Testis (tissue), 2 donors: ENCODE measurements around the gene TRIM26.

Source experiments
- POLR2A ChIP-seq: fragments of 450-650 bp; IDR thresholded peaks from one replicate; pipeline ENCODE4 v1.6.1; 2017; ENCODE audit warnings: antibody characterized with exemption, mild to moderate bottlenecking, moderate library complexity
- TF ChIP-seq, protein P1 (sequence below), 3 experiments: fragments of 450-650 bp in 2 of 3; fragments of 200-600 bp in 1 of 3; sonication (generic) in 1 of 3; IDR thresholded peaks; one replicate each; pipeline ENCODE4 v1.5.1; 2016 to 2019; ENCODE audit warnings: antibody characterized with exemption in 3 of 3, mild to moderate bottlenecking in 2 of 3, moderate library complexity in 1 of 3

DNA sequence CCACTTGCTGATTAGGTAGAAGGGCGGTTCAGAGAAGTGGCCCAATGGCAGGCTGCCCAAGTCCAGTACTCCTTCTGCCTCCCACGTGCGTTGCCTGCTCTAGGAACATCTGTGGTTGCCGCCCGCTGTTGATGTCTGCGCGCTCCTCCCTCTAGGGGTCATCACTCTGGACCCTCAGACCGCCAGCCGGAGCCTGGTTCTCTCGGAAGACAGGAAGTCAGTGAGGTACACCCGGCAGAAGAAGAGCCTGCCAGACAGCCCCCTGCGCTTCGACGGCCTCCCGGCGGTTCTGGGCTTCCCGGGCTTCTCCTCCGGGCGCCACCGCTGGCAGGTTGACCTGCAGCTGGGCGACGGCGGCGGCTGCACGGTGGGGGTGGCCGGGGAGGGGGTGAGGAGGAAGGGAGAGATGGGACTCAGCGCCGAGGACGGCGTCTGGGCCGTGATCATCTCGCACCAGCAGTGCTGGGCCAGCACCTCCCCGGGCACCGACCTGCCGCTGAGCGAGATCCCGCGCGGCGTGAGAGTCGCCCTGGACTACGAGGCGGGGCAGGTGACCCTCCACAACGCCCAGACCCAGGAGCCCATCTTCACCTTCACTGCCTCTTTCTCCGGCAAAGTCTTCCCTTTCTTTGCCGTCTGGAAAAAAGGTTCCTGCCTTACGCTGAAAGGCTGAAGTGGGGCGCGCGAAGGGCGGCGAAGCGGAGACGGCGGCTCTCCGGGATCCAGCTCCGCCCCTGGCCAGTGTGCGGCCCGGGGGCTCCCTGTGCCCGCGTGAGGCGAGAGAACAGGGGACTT is 41.3 kb downstream of the TRIM26 start:
- TF ChIP-seq, protein P1, sequence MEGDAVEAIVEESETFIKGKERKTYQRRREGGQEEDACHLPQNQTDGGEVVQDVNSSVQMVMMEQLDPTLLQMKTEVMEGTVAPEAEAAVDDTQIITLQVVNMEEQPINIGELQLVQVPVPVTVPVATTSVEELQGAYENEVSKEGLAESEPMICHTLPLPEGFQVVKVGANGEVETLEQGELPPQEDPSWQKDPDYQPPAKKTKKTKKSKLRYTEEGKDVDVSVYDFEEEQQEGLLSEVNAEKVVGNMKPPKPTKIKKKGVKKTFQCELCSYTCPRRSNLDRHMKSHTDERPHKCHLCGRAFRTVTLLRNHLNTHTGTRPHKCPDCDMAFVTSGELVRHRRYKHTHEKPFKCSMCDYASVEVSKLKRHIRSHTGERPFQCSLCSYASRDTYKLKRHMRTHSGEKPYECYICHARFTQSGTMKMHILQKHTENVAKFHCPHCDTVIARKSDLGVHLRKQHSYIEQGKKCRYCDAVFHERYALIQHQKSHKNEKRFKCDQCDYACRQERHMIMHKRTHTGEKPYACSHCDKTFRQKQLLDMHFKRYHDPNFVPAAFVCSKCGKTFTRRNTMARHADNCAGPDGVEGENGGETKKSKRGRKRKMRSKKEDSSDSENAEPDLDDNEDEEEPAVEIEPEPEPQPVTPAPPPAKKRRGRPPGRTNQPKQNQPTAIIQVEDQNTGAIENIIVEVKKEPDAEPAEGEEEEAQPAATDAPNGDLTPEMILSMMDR (IDR thresholded peaks at IDR 0.05): no peak
- no peak for TF ChIP-seq POLR2A
